IgD-negative memory B cell (primary cell): ENCODE data around the gene PDE6G. TPM values are rescaled to one million over a fixed set of nuclear protein-coding genes. Genes with fewer than 3 reads are reported as not detected.
A peak's percentile ranks its signal among the peaks of the same experiment; 100 is the strongest.

ENCODE experiments used
- H3K27ac Mint-ChIP-seq, 3 donors: one replicate each; pipeline ENCODE4 v1.8.0; 2020 to 2022; ENCODE audit warnings: mild to moderate bottlenecking in 3 of 3, mixed read lengths in 3 of 3, moderate library complexity in 1 of 3
- H3K27me3 Mint-ChIP-seq: one replicate; pipeline ENCODE4 v1.8.0; 2021; ENCODE audit warnings: mixed read lengths
- H3K36me3 Mint-ChIP-seq: one replicate; pipeline ENCODE4 v1.8.0; 2020; ENCODE audit warnings: mild to moderate bottlenecking, mixed read lengths
- H3K4me1 Mint-ChIP-seq, 3 donors: one replicate each; pipeline ENCODE4 v1.8.0; 2020 to 2022; ENCODE audit warnings: mixed read lengths in 3 of 3, mild to moderate bottlenecking in 1 of 3
- H3K4me3 Mint-ChIP-seq, 4 donors: one replicate each; pipeline ENCODE4 v1.8.0; 2020 to 2022; ENCODE audit warnings: mild to moderate bottlenecking in 4 of 4, mixed read lengths in 4 of 4, moderate library complexity in 3 of 4
- H3K9me3 Mint-ChIP-seq, 3 donors: one replicate each; pipeline ENCODE4 v1.8.0; 2020 to 2021; ENCODE audit warnings: mixed read lengths in 3 of 3, mild to moderate bottlenecking in 1 of 3
- polyA plus RNA-seq: library from polyadenylated mRNA; unstranded; fragments of 300-500 nt; fragmentation: Illumina TruSeq; gene quantifications from one replicate; pipeline ENCODE4 v1.2.3, GENCODE V29; 2021

The PDE6G gene
- polyA plus RNA-seq, 1 donor from 2014 or later, result 1.5 TPM

- peaks cover 4% of the 10 kb centered on the region for H3K36me3 Mint-ChIP-seq
- H3K27ac Mint-ChIP-seq, result no peak overlapping the region
- no peaks in the 10 kb centered on the region for H3K9me3 Mint-ChIP-seq
- no peak overlapping the region for H3K4me3 Mint-ChIP-seq
- peaks cover 0 to 2% (median 0%) of the 10 kb centered on the region in 3 donors for H3K4me1 Mint-ChIP-seq
- no peaks in the 10 kb centered on the region for H3K27me3 Mint-ChIP-seq
These were observed 48.3 kb downstream of the PDE6G start for GRCh38 chr17:81608082-81608481.

- Mint-ChIP-seq H3K4me3 (no peak overlapping the region), H3K4me1 (peaks cover 0 to 2% (median 0%) of the 10 kb centered on the region in 3 donors), H3K36me3 (peaks cover 4% of the 10 kb centered on the region), H3K9me3 (no peaks in the 10 kb centered on the region), H3K27ac (no peak overlapping the region), H3K27me3 (no peaks in the 10 kb centered on the region)
These were observed 48.9 kb downstream of the PDE6G start for GRCh38 chr17:81607431-81607830.

DNA sequence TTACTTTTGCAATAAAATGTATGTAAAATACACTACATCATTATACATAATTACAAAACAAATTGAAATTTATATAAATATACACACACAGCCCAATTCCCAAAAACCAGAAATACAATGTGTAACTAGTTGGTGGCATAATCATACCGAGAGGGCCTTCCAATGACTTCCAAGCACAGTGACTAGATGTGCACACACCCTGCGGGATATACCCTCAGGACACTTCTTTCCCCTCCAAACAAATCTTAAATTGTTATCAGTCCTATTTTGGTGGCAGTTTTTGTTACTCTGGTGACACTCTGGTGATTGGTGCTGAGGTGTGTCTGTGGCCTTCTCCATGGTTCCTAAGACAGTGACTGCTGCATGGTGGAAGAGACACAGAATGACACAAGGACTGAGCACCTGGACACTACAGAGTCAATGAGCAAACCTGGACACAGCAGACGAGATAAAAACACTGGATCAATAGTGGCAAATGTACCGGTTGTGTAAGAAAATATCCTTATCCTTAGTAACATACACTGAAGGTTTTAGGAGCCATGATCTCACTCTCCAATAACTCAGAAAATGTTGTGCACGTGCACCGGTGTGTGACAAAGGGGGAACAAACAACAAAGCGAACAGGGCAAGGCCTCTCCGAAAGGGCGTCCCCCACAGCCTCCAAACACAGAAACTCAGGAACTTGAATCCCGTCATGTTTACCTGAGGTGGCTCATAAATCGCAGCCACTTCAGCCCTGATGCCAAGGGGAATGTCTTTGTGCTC is 52.3 kb downstream of the PDE6G start:
- Mint-ChIP-seq H3K36me3 (no peaks in the 10 kb centered on the region), H3K4me3 (no peak overlapping the region), H3K27ac (peak overlapping the region in 1 of 3 donors; percentile 86), H3K9me3 (no peaks in the 10 kb centered on the region), H3K27me3 (no peaks in the 10 kb centered on the region), H3K4me1 (peaks cover 7 to 15% (median 9%) of the 10 kb centered on the region in 3 donors)

GRCh38 chr17:81601525-81602120 is 54.7 kb downstream of the PDE6G start:
- Mint-ChIP-seq H3K9me3 (no peaks in the 10 kb centered on the region), H3K27ac (peak overlapping the region in 2 of 3 donors; percentile 40 to 85), H3K36me3 (no peaks in the 10 kb centered on the region), H3K4me1 (peaks cover 17 to 23% (median 18%) of the 10 kb centered on the region in 3 donors), H3K4me3 (peak overlapping the region in 2 of 4 donors; percentile 2 to 81), H3K27me3 (no peaks in the 10 kb centered on the region)

Other genes with a start within 250 kb of the PDE6G start
- gene ACTG1, start 143.7 kb downstream of the PDE6G start, polyA plus RNA-seq, result 1,302 TPM
- 0.83 TPM for gene FSCN2, start 128.2 kb downstream of the PDE6G start, polyA plus RNA-seq
- 25.6 TPM for gene FAAP100, start 104.2 kb downstream of the PDE6G start, polyA plus RNA-seq
- gene NPLOC4, start 19.4 kb downstream of the PDE6G start, polyA plus RNA-seq, result 53.5 TPM
- 0.36 TPM for gene TSPAN10, start 19.3 kb downstream of the PDE6G start, polyA plus RNA-seq
- 77.7 TPM for gene OXLD1, start 10.1 kb upstream of the PDE6G start, polyA plus RNA-seq
- gene CCDC137, start 10.2 kb upstream of the PDE6G start, polyA plus RNA-seq, result 27.9 TPM
- 33.2 TPM for gene ARL16, start 27.3 kb upstream of the PDE6G start, polyA plus RNA-seq
- gene HGS, start 27.5 kb upstream of the PDE6G start, polyA plus RNA-seq, result 37.6 TPM
- 63.7 TPM for gene MRPL12, start 46.8 kb upstream of the PDE6G start, polyA plus RNA-seq
- gene SLC25A10, start 55.7 kb upstream of the PDE6G start, polyA plus RNA-seq, result 2.4 TPM
- gene GCGR, start 147.6 kb upstream of the PDE6G start, polyA plus RNA-seq, result not detected
- gene MCRIP1, start 176.7 kb upstream of the PDE6G start, polyA plus RNA-seq, result 66.4 TPM
- gene PPP1R27, start 178.5 kb upstream of the PDE6G start, polyA plus RNA-seq, result not detected
- gene P4HB, start 204.0 kb upstream of the PDE6G start, polyA plus RNA-seq, result 177 TPM
- 163 TPM for gene ARHGDIA, start 214.8 kb upstream of the PDE6G start, polyA plus RNA-seq
- gene ALYREF, start 235.0 kb upstream of the PDE6G start, polyA plus RNA-seq, result 22.5 TPM
- 266 TPM for gene ANAPC11, start 235.2 kb upstream of the PDE6G start, polyA plus RNA-seq
- not detected for gene NPB, start 245.7 kb upstream of the PDE6G start, polyA plus RNA-seq